Measurements from ENCODE around the gene SLC51B. TPM values are rescaled to one million over a fixed set of nuclear protein-coding genes. Genes with fewer than 3 reads are reported as not detected.
A peak's percentile ranks its signal among the peaks of the same experiment; 100 is the strongest.

SLC51B gene
- total RNA-seq, 1 donor from 2014 or later = not detected

- H3K4me3 ChIP-seq (ENCODE audit: low read depth, low read length) = no peak overlapping the region
- H3K27me3 ChIP-seq (ENCODE audit: control insufficient read depth, insufficient read depth, low read length) = no peaks in the 10 kb centered on the region
- DNase-seq (ENCODE audit: low read depth) = no peak
- H3K36me3 ChIP-seq (ENCODE audit: control insufficient read depth, insufficient read depth, low read length) = no peaks in the 10 kb centered on the region
- no peak for FAIRE-seq
- no peak for TF ChIP-seq CTCF (IDR thresholded peaks at IDR 0.05; ENCODE audit: insufficient read depth, low read length, severe bottlenecking)
Observed at GRCh38 chr15:65057549-65057940, 12.4 kb downstream of the SLC51B start.

DNA sequence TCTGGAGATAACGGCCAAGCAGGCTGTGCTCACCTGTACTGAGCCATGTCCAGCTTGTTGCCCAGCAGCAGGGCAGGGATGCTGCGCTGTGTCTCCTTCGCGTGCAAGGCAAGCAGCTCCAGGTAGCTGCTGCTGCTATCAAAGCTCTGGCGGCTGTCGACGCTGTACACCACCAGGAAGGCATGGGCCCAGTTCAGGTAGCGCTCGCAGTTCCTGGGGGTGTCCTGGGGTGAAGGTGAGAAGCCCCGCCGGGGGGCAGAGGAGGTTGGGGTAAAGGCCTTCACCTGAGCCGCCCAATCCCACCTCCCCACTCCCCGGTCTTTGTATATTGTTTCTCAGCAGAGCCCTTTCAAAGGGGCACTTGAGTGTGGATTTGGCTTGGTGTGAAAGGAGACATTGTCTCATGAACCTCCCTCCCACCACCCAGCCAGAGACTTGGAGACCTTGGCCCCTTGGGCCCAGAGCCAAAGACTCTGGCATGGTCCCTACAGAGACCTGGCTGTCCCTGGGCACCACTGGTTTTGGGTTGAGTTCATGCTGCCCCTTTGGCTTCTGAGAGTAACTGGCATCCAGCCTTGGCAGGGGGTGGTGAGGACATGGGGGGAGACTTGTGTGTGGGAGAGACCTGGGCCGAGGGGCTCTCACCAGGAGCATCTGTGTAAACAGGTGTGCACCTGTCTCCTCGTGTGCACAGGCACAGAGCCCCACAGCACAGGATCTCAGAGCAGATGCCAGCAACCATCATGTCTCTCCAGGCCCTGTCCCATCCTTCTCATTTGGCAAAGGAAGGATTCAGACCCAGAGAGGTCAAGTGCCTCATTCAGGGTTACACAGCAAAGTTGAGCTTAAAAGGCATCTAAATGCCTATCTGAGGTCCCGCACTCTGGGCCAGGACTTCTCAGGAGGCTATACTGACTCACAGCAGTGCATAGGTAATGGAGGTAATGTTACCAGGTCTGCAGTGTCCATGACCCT is 13.5 kb downstream of the SLC51B start:
- Histone ChIP-seq H3K4me3 (ENCODE audit: low read depth, low read length) (no peak overlapping the region), H3K36me3 (ENCODE audit: control insufficient read depth, insufficient read depth, low read length) (no peaks in the 10 kb centered on the region), H3K27me3 (ENCODE audit: control insufficient read depth, insufficient read depth, low read length) (no peaks in the 10 kb centered on the region)
- no peak for TF ChIP-seq CTCF (IDR thresholded peaks at IDR 0.05; ENCODE audit: insufficient read depth, low read length, severe bottlenecking)
- no peak for DNase-seq (ENCODE audit: low read depth)
- peak; percentile 52 for FAIRE-seq

GRCh38 chr15:65059369-65059750 is 14.2 kb downstream of the SLC51B start:
- H3K4me3 ChIP-seq (ENCODE audit: low read depth, low read length) = no peak overlapping the region
- FAIRE-seq = no peak
- no peaks in the 10 kb centered on the region for H3K27me3 ChIP-seq (ENCODE audit: control insufficient read depth, insufficient read depth, low read length)
- no peak for DNase-seq (ENCODE audit: low read depth)
- H3K36me3 ChIP-seq (ENCODE audit: control insufficient read depth, insufficient read depth, low read length) = no peaks in the 10 kb centered on the region
- TF ChIP-seq CTCF (IDR thresholded peaks at IDR 0.05; ENCODE audit: insufficient read depth, low read length, severe bottlenecking) = no peak

DNA sequence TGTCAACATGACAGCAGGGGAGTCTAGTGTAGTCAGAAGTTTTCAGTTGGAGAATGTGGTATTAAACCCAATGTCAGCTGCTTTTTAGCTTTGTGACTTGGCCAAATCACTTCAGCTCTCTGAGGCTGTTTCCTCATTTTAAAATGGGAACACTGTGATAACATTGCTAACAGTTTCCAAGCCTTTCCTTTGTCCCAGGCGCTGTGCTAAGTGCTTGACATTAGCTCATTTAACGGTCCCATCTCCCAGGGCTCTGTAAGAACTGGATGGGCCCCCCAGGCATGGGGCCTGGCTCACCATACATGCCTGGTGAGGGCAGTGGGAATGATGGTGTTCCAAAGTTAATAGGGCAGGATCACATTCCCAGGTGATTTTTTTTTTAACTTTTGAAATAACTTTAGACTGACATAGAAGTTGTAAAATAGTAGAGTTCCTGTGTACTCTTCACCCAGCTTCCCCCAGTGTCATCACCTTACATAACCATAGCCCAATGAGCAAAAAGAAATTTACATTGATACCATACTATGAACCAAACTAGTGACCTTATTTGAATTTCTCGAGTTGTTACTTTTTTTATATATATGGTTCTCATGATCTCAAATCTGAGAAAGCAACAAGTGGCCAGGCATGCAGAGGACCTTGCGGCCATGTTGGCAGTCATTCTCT is 14.9 kb downstream of the SLC51B start:
- no peak for TF ChIP-seq CTCF (IDR thresholded peaks at IDR 0.05; ENCODE audit: insufficient read depth, low read length, severe bottlenecking)
- Histone ChIP-seq H3K36me3 (ENCODE audit: control insufficient read depth, insufficient read depth, low read length) (no peaks in the 10 kb centered on the region), H3K4me3 (ENCODE audit: low read depth, low read length) (no peak overlapping the region), H3K27me3 (ENCODE audit: control insufficient read depth, insufficient read depth, low read length) (no peaks in the 10 kb centered on the region)
- no peak for DNase-seq (ENCODE audit: low read depth)
- no peak for FAIRE-seq

DNA sequence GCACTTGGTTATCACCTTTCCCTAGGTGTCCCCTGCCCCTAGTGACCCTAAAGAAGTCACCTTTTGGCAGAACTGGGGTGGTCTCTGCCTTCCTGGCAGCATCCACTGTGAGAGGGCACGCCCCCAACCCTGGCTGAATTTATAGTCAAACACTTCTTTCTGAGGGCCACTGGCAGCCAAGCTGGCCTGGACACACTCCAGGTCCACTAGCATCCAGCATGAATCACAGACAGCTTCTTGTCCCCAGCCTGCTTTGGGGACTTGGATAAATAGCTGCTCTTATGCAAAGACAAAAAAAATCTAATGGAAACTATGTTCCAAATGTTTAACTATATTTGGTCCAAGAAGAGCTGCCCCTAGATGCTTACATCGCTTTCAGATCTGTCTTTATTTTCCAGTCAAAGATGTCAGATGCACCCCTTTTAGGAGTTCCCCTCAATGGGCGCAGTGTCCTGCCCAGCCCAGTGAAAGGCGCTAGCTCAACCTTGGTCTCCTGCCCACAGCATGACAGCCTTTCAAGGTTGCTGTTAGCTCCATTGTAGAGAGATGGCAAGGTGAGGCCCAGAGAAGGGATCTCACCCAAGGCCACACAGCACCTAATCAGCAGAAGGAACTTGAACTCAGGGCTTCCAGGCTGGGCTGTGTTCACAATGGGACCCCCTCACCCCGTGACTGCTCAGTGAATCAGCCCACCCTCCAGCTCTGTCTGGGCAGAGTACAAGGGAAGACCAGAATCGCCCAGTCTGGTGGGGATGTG is 15.6 kb downstream of the SLC51B start:
- FAIRE-seq (peak; percentile 7), DNase-seq (ENCODE audit: low read depth) (no peak)
- no peak overlapping the region for H3K4me3 ChIP-seq (ENCODE audit: low read depth, low read length)
- TF ChIP-seq CTCF (IDR thresholded peaks at IDR 0.05; ENCODE audit: insufficient read depth, low read length, severe bottlenecking) = no peak
- H3K36me3 ChIP-seq (ENCODE audit: control insufficient read depth, insufficient read depth, low read length) = no peaks in the 10 kb centered on the region
- H3K27me3 ChIP-seq (ENCODE audit: control insufficient read depth, insufficient read depth, low read length) = no peaks in the 10 kb centered on the region
